NT2/D1 (cell line): ENCODE measurements around the gene SPSB4.

Experiments used
- DNase-seq: peaks from one replicate; pipeline ENCODE4 v3.0.0-alpha.2; 2011; ENCODE audit warnings: low read depth, low spot score
- H3K27me3 ChIP-seq: 2 replicates; pipeline ENCODE4 v1.6.0; 2011; ENCODE audit warnings: mild to moderate bottlenecking; ENCODE audit not compliant: insufficient read length, insufficient read depth
- H3K36me3 ChIP-seq: 2 replicates; pipeline ENCODE4 v1.6.1; 2011; ENCODE audit warnings: mild to moderate bottlenecking, low read length, mixed read lengths; ENCODE audit not compliant: insufficient read depth, insufficient read length
- H3K4me1 ChIP-seq: 2 replicates; pipeline ENCODE4 v1.5.1; 2011; ENCODE audit not compliant: insufficient read depth, insufficient read length
- H3K4me3 ChIP-seq: 2 replicates; pipeline ENCODE4 v1.5.1; 2011; ENCODE audit warnings: low read depth; ENCODE audit not compliant: insufficient read length
- H3K9ac ChIP-seq: 2 replicates; pipeline ENCODE4 v1.6.0; 2011; ENCODE audit warnings: low read depth; ENCODE audit not compliant: insufficient read length
- H3K9me3 ChIP-seq: 2 replicates; pipeline ENCODE4 v1.5.1; 2011; ENCODE audit warnings: mild to moderate bottlenecking, low read length; ENCODE audit not compliant: insufficient read depth
- SUZ12 ChIP-seq: IDR thresholded peaks from 2 replicates; pipeline ENCODE4 v1.6.1; 2011; ENCODE audit not compliant: insufficient read length, insufficient read depth; ENCODE audit errors: extremely low read depth
- YY1 ChIP-seq: IDR thresholded peaks from 2 replicates; pipeline ENCODE4 v1.6.1; 2011; ENCODE audit not compliant: insufficient read length, insufficient read depth
- ZNF274 ChIP-seq: IDR thresholded peaks from 2 replicates; pipeline ENCODE4 v1.6.1; 2011; ENCODE audit warnings: mild to moderate bottlenecking, low read depth, low read length

The SPSB4 gene

GRCh38 chr3:141064255-141064926 is 13.2 kb downstream of the SPSB4 start:
- H3K36me3 ChIP-seq, result peaks cover 22% of the 10 kb centered on the region
- no peak overlapping the region for H3K9ac ChIP-seq
- H3K4me3 ChIP-seq, result no peak overlapping the region
- no peak for DNase-seq
- H3K4me1 ChIP-seq, result peaks cover 2% of the 10 kb centered on the region
- H3K9me3 ChIP-seq, result peaks cover 4% of the 10 kb centered on the region; the same call in 1 of the 2 replicates
- TF ChIP-seq ZNF274, result no peak
- TF ChIP-seq SUZ12, result no peak
- no peak for TF ChIP-seq YY1
- H3K27me3 ChIP-seq, result no peaks in the 10 kb centered on the region

DNA sequence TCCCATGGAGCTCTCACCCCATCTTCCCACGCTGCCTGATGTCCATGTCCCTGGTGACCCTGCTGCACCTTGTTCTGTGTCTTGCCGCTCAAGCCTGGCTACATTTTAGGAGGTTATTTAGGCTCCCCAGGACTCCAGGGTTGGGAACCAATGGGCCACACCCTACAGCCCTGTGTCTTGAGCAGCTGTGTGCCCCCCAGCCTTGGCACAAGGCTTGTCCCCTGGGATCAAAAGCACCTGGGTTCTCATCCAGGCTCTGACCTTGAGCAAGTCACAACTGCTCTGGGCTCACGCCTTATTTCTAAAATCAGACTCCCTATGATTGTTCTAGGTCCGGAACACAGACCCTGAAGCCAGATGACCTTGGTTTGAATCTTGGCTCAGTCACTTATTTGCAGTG is 14.1 kb downstream of the SPSB4 start:
- Histone ChIP-seq H3K9me3 (no peaks in the 10 kb centered on the region), H3K27me3 (no peaks in the 10 kb centered on the region), H3K4me1 (peaks cover 2% of the 10 kb centered on the region), H3K9ac (no peak overlapping the region), H3K4me3 (no peak overlapping the region), H3K36me3 (peaks cover 22% of the 10 kb centered on the region)
- DNase-seq, result no peak
- TF ChIP-seq ZNF274 (no peak), SUZ12 (no peak), YY1 (no peak)

- H3K4me1 ChIP-seq, result peaks cover 2% of the 10 kb centered on the region
- H3K9me3 ChIP-seq, result no peaks in the 10 kb centered on the region
- TF ChIP-seq YY1, result no peak
- TF ChIP-seq ZNF274, result no peak
- no peak for TF ChIP-seq SUZ12
- no peak for DNase-seq
- H3K36me3 ChIP-seq, result peaks cover 22% of the 10 kb centered on the region
- H3K9ac ChIP-seq, result no peak overlapping the region
- H3K27me3 ChIP-seq, result no peaks in the 10 kb centered on the region
- no peak overlapping the region for H3K4me3 ChIP-seq
Observed at GRCh38 chr3:141065841-141066805, 15.0 kb downstream of the SPSB4 start.

GRCh38 chr3:141067206-141067974 is 16.2 kb downstream of the SPSB4 start:
- no peaks in the 10 kb centered on the region for H3K27me3 ChIP-seq
- H3K9ac ChIP-seq, result no peak overlapping the region
- H3K4me1 ChIP-seq, result peaks cover 11% of the 10 kb centered on the region
- TF ChIP-seq ZNF274, result no peak
- TF ChIP-seq YY1, result no peak
- TF ChIP-seq SUZ12, result no peak
- H3K4me3 ChIP-seq, result no peak overlapping the region
- peaks cover 25% of the 10 kb centered on the region for H3K36me3 ChIP-seq
- H3K9me3 ChIP-seq, result no peaks in the 10 kb centered on the region
- no peak for DNase-seq

- no peak for TF ChIP-seq SUZ12
- no peak for TF ChIP-seq YY1
- no peak for TF ChIP-seq ZNF274
- peaks cover 19% of the 10 kb centered on the region for H3K4me1 ChIP-seq
- no peak for DNase-seq
- no peak overlapping the region for H3K4me3 ChIP-seq
- H3K27me3 ChIP-seq, result no peaks in the 10 kb centered on the region
- no peak overlapping the region for H3K9ac ChIP-seq
- H3K9me3 ChIP-seq, result no peaks in the 10 kb centered on the region
- H3K36me3 ChIP-seq, result peaks cover 25% of the 10 kb centered on the region
Observed at GRCh38 chr3:141070229-141070628, 19.1 kb downstream of the SPSB4 start.

- H3K9ac ChIP-seq, result peak overlapping the region; percentile 7
- no peaks in the 10 kb centered on the region for H3K27me3 ChIP-seq
- peak; percentile 88 for DNase-seq
- peaks cover 25% of the 10 kb centered on the region for H3K36me3 ChIP-seq
- TF ChIP-seq SUZ12, result no peak
- no peak for TF ChIP-seq YY1
- no peak for TF ChIP-seq ZNF274
- peaks cover 19% of the 10 kb centered on the region for H3K4me1 ChIP-seq
- no peaks in the 10 kb centered on the region for H3K9me3 ChIP-seq
- no peak overlapping the region for H3K4me3 ChIP-seq
Observed at GRCh38 chr3:141070727-141071357, 19.7 kb downstream of the SPSB4 start.
